Breast epithelium (tissue), 3 donors: Measurements from ENCODE around the gene ALG1L2.
"Not testable (repeated sequence)": the region's sequence is repeated elsewhere in the genome, so short reads cannot be mapped to it uniquely, and the experiment has no call there.

Experiments
- POLR2A ChIP-seq: fragments of 450-650 bp; IDR thresholded peaks from one replicate; pipeline ENCODE4 v1.6.1; 2016; ENCODE audit warnings: antibody characterized with exemption, mild to moderate bottlenecking, moderate library complexity
- TF ChIP-seq, protein P1 (sequence below), 3 donors: fragments of 450-650 bp; IDR thresholded peaks; one replicate each; pipeline ENCODE4 v1.5.1; 2016 to 2017; ENCODE audit warnings: antibody characterized with exemption in 3 of 3, mild to moderate bottlenecking in 3 of 3, moderate library complexity in 3 of 3

GRCh38 chr3:130136337-130136736 is 54.7 kb downstream of the ALG1L2 start:
- TF ChIP-seq POLR2A = not testable (repeated sequence)
- TF ChIP-seq, protein P1, sequence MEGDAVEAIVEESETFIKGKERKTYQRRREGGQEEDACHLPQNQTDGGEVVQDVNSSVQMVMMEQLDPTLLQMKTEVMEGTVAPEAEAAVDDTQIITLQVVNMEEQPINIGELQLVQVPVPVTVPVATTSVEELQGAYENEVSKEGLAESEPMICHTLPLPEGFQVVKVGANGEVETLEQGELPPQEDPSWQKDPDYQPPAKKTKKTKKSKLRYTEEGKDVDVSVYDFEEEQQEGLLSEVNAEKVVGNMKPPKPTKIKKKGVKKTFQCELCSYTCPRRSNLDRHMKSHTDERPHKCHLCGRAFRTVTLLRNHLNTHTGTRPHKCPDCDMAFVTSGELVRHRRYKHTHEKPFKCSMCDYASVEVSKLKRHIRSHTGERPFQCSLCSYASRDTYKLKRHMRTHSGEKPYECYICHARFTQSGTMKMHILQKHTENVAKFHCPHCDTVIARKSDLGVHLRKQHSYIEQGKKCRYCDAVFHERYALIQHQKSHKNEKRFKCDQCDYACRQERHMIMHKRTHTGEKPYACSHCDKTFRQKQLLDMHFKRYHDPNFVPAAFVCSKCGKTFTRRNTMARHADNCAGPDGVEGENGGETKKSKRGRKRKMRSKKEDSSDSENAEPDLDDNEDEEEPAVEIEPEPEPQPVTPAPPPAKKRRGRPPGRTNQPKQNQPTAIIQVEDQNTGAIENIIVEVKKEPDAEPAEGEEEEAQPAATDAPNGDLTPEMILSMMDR (IDR thresholded peaks at IDR 0.05) = not testable (repeated sequence)
